K562 (cell line): ENCODE measurements around the gene NFATC3. TPM values are rescaled to one million over a fixed set of nuclear protein-coding genes. Genes with fewer than 3 reads are reported as not detected.

Source experiments
- ATAC-seq: fragments of 200-7000 bp; cut with Tn5 transposase; 3 replicates; pipeline ENCODE4 v1.9.1; 2020; ENCODE audit warnings: moderate library complexity
- BruUV-seq: library from RNA; stranded (reverse); fragments of 400-500 nt; replicated peaks from 2 replicates; lab custom pipeline; 2021; lab: Mats Ljungman, UMichigan
- CTCF ChIA-PET: fragments of 300-600 bp; formaldehyde crosslinking; extraction: SDS; loops from one replicate; lab custom pipeline; 2021; ENCODE audit warnings: low intra/inter-chr PET ratio; lab: Yijun Ruan, JAX
- POLR2A ChIA-PET: fragments of 300-600, 350-650 bp; sonication (Branson Sonifier 250); formaldehyde crosslinking; extraction: SDS; loops from one replicate; lab custom pipeline; 2021; ENCODE audit warnings: antibody characterized with exemption, inconsistent platforms; lab: Yijun Ruan, JAX
- DNase-seq, 4 experiments: peaks; one replicate each; pipeline versions ENCODE4 v3.0.0 to v3.0.0-alpha.2; 2011 to 2018; ENCODE audit warnings: low spot score in 3 of 4, mixed read lengths in 3 of 4; ENCODE audit errors: extremely low read depth in 1 of 4
- FAIRE-seq: peaks from 2 replicates; lab custom pipeline; 2011; peaks lifted over from hg19 to GRCh38; lab: Jason Lieb, UNC
- H2AFZ ChIP-seq: 2 replicates; pipeline ENCODE4 v1.6.0; 2011; ENCODE audit warnings: low read depth, low read length, control low read depth, inconsistent platforms
- H3K27ac ChIP-seq: fragments of 200-600 bp; 3 replicates; pipeline ENCODE4 v1.8.0; 2011; ENCODE audit warnings: low read depth, mild to moderate bottlenecking, control low read depth, inconsistent platforms, low read length, moderate library complexity, mixed read lengths; ENCODE audit errors: extremely low read depth
- H3K27me3 ChIP-seq, 2 experiments: fragments of 300-600 bp in 1 of 2; 2 replicates in 1 of 2; 3 replicates in 1 of 2; pipeline versions ENCODE4 v1.6.0 to v1.8.0; 2011; ENCODE audit warnings: inconsistent platforms in 2 of 2, low read length in 2 of 2, mild to moderate bottlenecking in 1 of 2, mixed read lengths in 1 of 2, moderate library complexity in 1 of 2; ENCODE audit not compliant: control insufficient read depth in 2 of 2, insufficient read depth in 2 of 2
- H3K36me3 ChIP-seq: fragments of 300-600 bp; 3 replicates; pipeline ENCODE4 v1.8.0; 2011; ENCODE audit warnings: mild to moderate bottlenecking, low read length, inconsistent platforms; ENCODE audit not compliant: control insufficient read depth, insufficient read depth
- H3K4me1 ChIP-seq, 2 experiments: fragments of 200-600 bp in 1 of 2; replicated peaks in 1 of 2; 2 replicates in 1 of 2; 3 replicates in 1 of 2; pipeline versions ENCODE4 v1.5.1 to v1.8.0; 2011; ENCODE audit warnings: inconsistent platforms in 2 of 2, low read length in 2 of 2, mild to moderate bottlenecking in 1 of 2, mixed read lengths in 1 of 2, moderate library complexity in 1 of 2; ENCODE audit not compliant: control insufficient read depth in 2 of 2, insufficient read depth in 2 of 2
- H3K4me2 ChIP-seq: 2 replicates; pipeline ENCODE4 v1.6.1; 2011; ENCODE audit warnings: low read length, control low read depth, inconsistent platforms, mixed read lengths; ENCODE audit not compliant: insufficient read depth
- H3K4me3 ChIP-seq: fragments of 200-600 bp; sonication (generic), shearing (Covaris generic); 2 replicates; pipeline ENCODE4 v1.5.1; 2016; ENCODE audit warnings: control low read depth, inconsistent platforms
- H3K79me2 ChIP-seq: fragments of 200-600 bp; 3 replicates; pipeline ENCODE4 v1.8.0; 2011; ENCODE audit warnings: low read length, inconsistent platforms; ENCODE audit not compliant: control insufficient read depth, insufficient read depth
- H3K9ac ChIP-seq, 2 experiments: 2 replicates each; pipeline versions ENCODE4 v1.6.0 to v1.6.1; 2011; ENCODE audit warnings: low read depth in 2 of 2, low read length in 2 of 2, control low read depth in 1 of 2, inconsistent platforms in 1 of 2, mild to moderate bottlenecking in 1 of 2, mixed read lengths in 1 of 2; ENCODE audit not compliant: insufficient read depth in 1 of 2
- H3K9me1 ChIP-seq: one replicate; pipeline ENCODE4 v1.6.0; 2011; ENCODE audit warnings: inconsistent platforms, mild to moderate bottlenecking, low read length, moderate library complexity; ENCODE audit not compliant: control insufficient read depth, insufficient read depth
- H3K9me3 ChIP-seq: replicated peaks from 2 replicates; pipeline ENCODE4 v1.5.1; 2011; ENCODE audit warnings: low read depth, low read length, inconsistent platforms; ENCODE audit not compliant: control insufficient read depth, insufficient read depth
- H4K20me1 ChIP-seq: replicated peaks from 2 replicates; pipeline ENCODE4 v1.6.1; 2011; ENCODE audit warnings: low read length, inconsistent platforms, mixed read lengths; ENCODE audit not compliant: control insufficient read depth, insufficient read depth
- CBX1 ChIP-seq: sonication (generic); IDR thresholded peaks from 2 replicates; pipeline ENCODE4 v1.6.1; 2016; ENCODE audit warnings: antibody characterized with exemption, low read depth, mild to moderate bottlenecking
- DIDO1 ChIP-seq: fragments of 450-650 bp; IDR thresholded peaks from 2 replicates; pipeline ENCODE4 v1.6.1; 2016; ENCODE audit warnings: low read depth, missing biosample characterization, missing genetic modification characterization
- HNRNPH1 ChIP-seq: fragments of 200-400 bp; formaldehyde crosslinking; optimal IDR thresholded peaks from 2 replicates; pipeline ENCODE3; 2017; ENCODE audit warnings: low read depth, mild to moderate bottlenecking, low read length, moderate library complexity
- MAFG ChIP-seq: fragments of 450-650 bp; conservative IDR thresholded peaks from 2 replicates; pipeline ENCODE4 v1.6.1; 2016; ENCODE audit warnings: missing genetic modification characterization, missing compliant biosample characterization
- NFATC3 ChIP-seq: fragments of 450-650 bp; IDR thresholded peaks from 2 replicates; pipeline ENCODE4 v1.6.1; 2017; ENCODE audit warnings: mild to moderate bottlenecking
- SRF ChIP-seq, 2 experiments: fragments of 250-450, 450-650 bp in 1 of 2; sonication (Bioruptor Pico) in 1 of 2; sonication (generic) in 1 of 2; formaldehyde crosslinking; IDR thresholded peaks; 2 replicates each; pipeline versions ENCODE4 v1.5.0 to v1.5.1; 2020 to 2022; ENCODE audit warnings: mild to moderate bottlenecking in 1 of 2, missing genetic modification reagents in 1 of 2
- TCF7L2 ChIP-seq: fragments of 150-350 bp; IDR thresholded peaks from 2 replicates; pipeline ENCODE4 v1.6.1; 2016; ENCODE audit warnings: low read depth, mild to moderate bottlenecking, low read length, moderate library complexity
- ZNF24 ChIP-seq: fragments of 450-650 bp; IDR thresholded peaks from 2 replicates; pipeline ENCODE4 v1.6.1; 2016
- ZNF785 ChIP-seq: fragments of 250-450 bp; sonication (Bioruptor Pico); IDR thresholded peaks from 2 replicates; pipeline ENCODE4 v1.4.0; 2020; ENCODE audit warnings: mild to moderate bottlenecking
- WGBS: fragments of 100-300 bp; shearing (Covaris generic); methylation state at CpG from one replicate; pipeline ENCODE4 v1.1.6; 2016; ENCODE audit warnings: low coverage, mixed read lengths; ENCODE audit not compliant: insufficient coverage; ENCODE audit errors: missing lambda C conversion rate; 5-methylcytosine and 5-hydroxymethylcytosine counted together
- in situ Hi-C: fragments of 300-500 bp; cut with MboI; formaldehyde crosslinking; loops from 4 replicates; pipeline ENCODE4 v1.15.0; 2018; ENCODE audit warnings: inconsistent platforms, mixed read lengths
- intact Hi-C: fragments of 100-400 bp; cut with micrococcal nuclease; formaldehyde crosslinking; loops from 2 replicates; pipeline ENCODE4 v1.14.2; 2022
- polyA plus RNA-seq, 8 experiments: library from polyadenylated mRNA; depleted of rRNA in 4 of 8; stranded (reverse) in 5 of 8; unstranded in 3 of 8; fragments of >200 nt; fragmentation: Nextera tagmentation in 2 of 8; fragmentation: Illumina TruSeq in 1 of 8; extraction: Ambion mirVana in 2 of 8; extraction: Trizol in 1 of 8; gene quantifications; 2 replicates each; pipeline versions ENCODE4 v1.2.1 to v1.2.3, GENCODE V29; 2011 to 2014; ENCODE audit warnings: inconsistent platforms in 1 of 8, missing spikeins in 1 of 8
- total RNA-seq, 7 experiments: library from RNA; depleted of rRNA in 6 of 7; stranded (reverse); fragments of >200 nt in 6 of 7; fragmentation: Illumina TruSeq in 2 of 7; extraction: Trizol in 2 of 7; gene quantifications; 2 replicates each; pipeline versions ENCODE4 v1.2.1 to v1.2.3, GENCODE V29; 2011 to 2021; ENCODE audit warnings: low replicate concordance in 1 of 7
- TF ChIP-seq, protein P1 (sequence below): fragments of 450-650 bp; formaldehyde crosslinking; conservative IDR thresholded peaks from 2 replicates; pipeline ENCODE4 v1.4.0; 2022; ENCODE audit warnings: mild to moderate bottlenecking, missing genetic modification characterization
- TF ChIP-seq, protein P2 (sequence below): IDR thresholded peaks from 3 replicates; pipeline ENCODE4 v1.6.1; 2011; ENCODE audit warnings: borderline replicate concordance, mild to moderate bottlenecking, moderate library complexity; ENCODE audit not compliant: insufficient read length; ENCODE audit errors: extremely low read depth
- TF ChIP-seq, protein P3 (sequence below): fragments of 250-450 bp; sonication (Bioruptor Pico); IDR thresholded peaks from 2 replicates; pipeline ENCODE4 v1.4.0; 2020; ENCODE audit warnings: mild to moderate bottlenecking, moderate library complexity

Gene NFATC3
- total and polyA plus RNA-seq, 9 of the 15 experiments (the other 6 are each of a cell fraction or from before 2014, with no cell fraction given): 15.7 to 98.4 (median 59.4) TPM

- CTCF ChIA-PET: no interaction called here
These were observed 11.9 kb downstream of the NFATC3 start for GRCh38 chr16:68097088-68097487.

GRCh38 chr16:68097895-68098294, 12.7 kb downstream of the NFATC3 start:
- Histone ChIP-seq H3K4me2 (no peak overlapping the region), H3K4me1 (peaks cover 6 to 19% of the 10 kb centered on the region in 2 experiments; a peak in 3 of 5 replicates), H3K27me3 (no peaks in the 10 kb centered on the region), H2AFZ (no peak overlapping the region), H4K20me1 (peaks cover 23% of the 10 kb centered on the region), H3K9ac (no peak overlapping the region), H3K36me3 (peaks cover 18% of the 10 kb centered on the region), H3K9me1 (no peaks in the 10 kb centered on the region), H3K4me3 (no peak overlapping the region), H3K79me2 (peaks cover 98% of the 10 kb centered on the region), H3K27ac (no peak overlapping the region), H3K9me3 (no peaks in the 10 kb centered on the region)
- no peak for ATAC-seq
- 87% methylated on average over 3 of the region's 3 CpGs for WGBS
- CTCF ChIA-PET: interaction anchor here (0.6 kb wide), 1 partner anchor 24 kb away, joined by 3 read pairs; no protein-coding TSS in a partner anchor
- BruUV-seq: no TSS peak
- no peak for FAIRE-seq
- no peak for DNase-seq
- in situ Hi-C loops (no loop called here), intact Hi-C loops (no loop called here)
- POLR2A ChIA-PET: no interaction called here
- TF ChIP-seq MAFG (tag) (no peak), DIDO1 (tag) (no peak), ZNF24 (no peak), CBX1 (no peak), SRF (CRISPR knock-in tag; IDR thresholded peaks at IDR 0.05) (no peak)
- TF ChIP-seq, protein P1, sequence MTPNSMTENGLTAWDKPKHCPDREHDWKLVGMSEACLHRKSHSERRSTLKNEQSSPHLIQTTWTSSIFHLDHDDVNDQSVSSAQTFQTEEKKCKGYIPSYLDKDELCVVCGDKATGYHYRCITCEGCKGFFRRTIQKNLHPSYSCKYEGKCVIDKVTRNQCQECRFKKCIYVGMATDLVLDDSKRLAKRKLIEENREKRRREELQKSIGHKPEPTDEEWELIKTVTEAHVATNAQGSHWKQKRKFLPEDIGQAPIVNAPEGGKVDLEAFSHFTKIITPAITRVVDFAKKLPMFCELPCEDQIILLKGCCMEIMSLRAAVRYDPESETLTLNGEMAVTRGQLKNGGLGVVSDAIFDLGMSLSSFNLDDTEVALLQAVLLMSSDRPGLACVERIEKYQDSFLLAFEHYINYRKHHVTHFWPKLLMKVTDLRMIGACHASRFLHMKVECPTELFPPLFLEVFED: no peak
- TF ChIP-seq, protein P2, sequence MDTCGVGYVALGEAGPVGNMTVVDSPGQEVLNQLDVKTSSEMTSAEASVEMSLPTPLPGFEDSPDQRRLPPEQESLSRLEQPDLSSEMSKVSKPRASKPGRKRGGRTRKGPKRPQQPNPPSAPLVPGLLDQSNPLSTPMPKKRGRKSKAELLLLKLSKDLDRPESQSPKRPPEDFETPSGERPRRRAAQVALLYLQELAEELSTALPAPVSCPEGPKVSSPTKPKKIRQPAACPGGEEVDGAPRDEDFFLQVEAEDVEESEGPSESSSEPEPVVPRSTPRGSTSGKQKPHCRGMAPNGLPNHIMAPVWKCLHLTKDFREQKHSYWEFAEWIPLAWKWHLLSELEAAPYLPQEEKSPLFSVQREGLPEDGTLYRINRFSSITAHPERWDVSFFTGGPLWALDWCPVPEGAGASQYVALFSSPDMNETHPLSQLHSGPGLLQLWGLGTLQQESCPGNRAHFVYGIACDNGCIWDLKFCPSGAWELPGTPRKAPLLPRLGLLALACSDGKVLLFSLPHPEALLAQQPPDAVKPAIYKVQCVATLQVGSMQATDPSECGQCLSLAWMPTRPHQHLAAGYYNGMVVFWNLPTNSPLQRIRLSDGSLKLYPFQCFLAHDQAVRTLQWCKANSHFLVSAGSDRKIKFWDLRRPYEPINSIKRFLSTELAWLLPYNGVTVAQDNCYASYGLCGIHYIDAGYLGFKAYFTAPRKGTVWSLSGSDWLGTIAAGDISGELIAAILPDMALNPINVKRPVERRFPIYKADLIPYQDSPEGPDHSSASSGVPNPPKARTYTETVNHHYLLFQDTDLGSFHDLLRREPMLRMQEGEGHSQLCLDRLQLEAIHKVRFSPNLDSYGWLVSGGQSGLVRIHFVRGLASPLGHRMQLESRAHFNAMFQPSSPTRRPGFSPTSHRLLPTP: no peak

More at GRCh38 chr16:68097088-68097487, 11.9 kb downstream of the NFATC3 start:
- H4K20me1 ChIP-seq: peaks cover 23% of the 10 kb centered on the region
- POLR2A ChIA-PET: interaction anchor here (1.0 kb wide), 1 partner anchor 12 kb away, joined by 6 read pairs; the partner anchor contains the start of gene NFATC3
- peaks cover 99% of the 10 kb centered on the region for H3K79me2 ChIP-seq
- peaks cover 18% of the 10 kb centered on the region for H3K36me3 ChIP-seq
- H3K4me3 ChIP-seq: no peak overlapping the region
- H3K27me3 ChIP-seq: no peaks in the 10 kb centered on the region
- no peaks in the 10 kb centered on the region for H3K9me3 ChIP-seq
- H3K9me1 ChIP-seq: no peaks in the 10 kb centered on the region
- TSS peak; percentile 11 for BruUV-seq
- ATAC-seq (no peak), DNase-seq (no peak), FAIRE-seq (no peak)
- H3K4me2 ChIP-seq: no peak overlapping the region
- TF ChIP-seq TCF7L2: no peak
- TF ChIP-seq ZNF785: no peak
- TF ChIP-seq HNRNPH1: no peak
- TF ChIP-seq, protein P3, sequence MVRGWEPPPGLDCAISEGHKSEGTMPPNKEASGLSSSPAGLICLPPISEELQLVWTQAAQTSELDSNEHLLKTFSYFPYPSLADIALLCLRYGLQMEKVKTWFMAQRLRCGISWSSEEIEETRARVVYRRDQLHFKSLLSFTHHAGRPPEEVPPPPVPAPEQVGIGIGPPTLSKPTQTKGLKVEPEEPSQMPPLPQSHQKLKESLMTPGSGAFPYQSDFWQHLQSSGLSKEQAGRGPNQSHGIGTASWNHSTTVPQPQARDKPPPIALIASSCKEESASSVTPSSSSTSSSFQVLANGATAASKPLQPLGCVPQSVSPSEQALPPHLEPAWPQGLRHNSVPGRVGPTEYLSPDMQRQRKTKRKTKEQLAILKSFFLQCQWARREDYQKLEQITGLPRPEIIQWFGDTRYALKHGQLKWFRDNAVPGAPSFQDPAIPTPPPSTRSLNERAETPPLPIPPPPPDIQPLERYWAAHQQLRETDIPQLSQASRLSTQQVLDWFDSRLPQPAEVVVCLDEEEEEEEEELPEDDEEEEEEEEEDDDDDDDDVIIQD (CRISPR knock-in tag): no peak
- TF ChIP-seq NFATC3: no peak
- H3K9ac ChIP-seq: no peak overlapping the region
- H2AFZ ChIP-seq: no peak overlapping the region
- peaks cover 9 to 24% of the 10 kb centered on the region in 2 experiments; a peak in 4 of 5 replicates for H3K4me1 ChIP-seq
- intact Hi-C loops: no loop called here
- no peak overlapping the region for H3K27ac ChIP-seq
- in situ Hi-C loops: no loop called here
